ENCODE data around the gene YJEFN3.

DNA sequence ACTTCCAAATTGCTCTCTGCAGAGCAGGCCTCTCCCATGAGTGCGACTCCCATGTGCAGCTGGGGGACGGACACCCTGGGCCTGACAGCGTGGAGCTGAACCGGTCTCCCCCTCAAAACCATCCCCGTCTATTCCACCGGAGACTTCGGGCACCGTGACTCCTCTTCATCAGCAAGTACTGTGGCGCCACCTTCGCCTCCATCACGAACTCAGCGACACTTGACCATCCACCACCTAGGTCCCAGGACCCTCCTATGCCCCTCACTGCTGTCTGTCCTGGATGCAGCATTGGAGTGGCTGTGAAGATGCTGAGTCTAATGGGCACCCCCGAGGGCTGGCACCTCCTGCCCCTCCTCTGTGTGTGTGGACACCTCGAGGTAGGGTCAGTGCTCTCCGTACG is 29.9 kb downstream of the YJEFN3 start:
- TF ChIP-seq POLR2AphosphoS5 (IDR thresholded peaks at IDR 0.05; ENCODE audit: low read depth, low read length) (no peak), CTCF (IDR thresholded peaks at IDR 0.05) (no peak)
